ENCODE data around the gene DMRTA2.

GRCh38 chr1:50462964-50463363 is 39.7 kb upstream of the DMRTA2 start:
- TF ChIP-seq GATA2 (IDR thresholded peaks at IDR 0.05; ENCODE audit: low read depth, low read length), result no peak
- no peak for TF ChIP-seq GATA3 (IDR thresholded peaks at IDR 0.05; ENCODE audit: low read depth, low read length)

Data from SH-SY5Y (cell line).